ENCODE results near the gene SGK1. TPM values are rescaled to one million over a fixed set of nuclear protein-coding genes. Genes with fewer than 3 reads are reported as not detected.

The SGK1 gene
- polyA plus RNA-seq, 1 donor from 2014 or later: 10.3 TPM

DNA sequence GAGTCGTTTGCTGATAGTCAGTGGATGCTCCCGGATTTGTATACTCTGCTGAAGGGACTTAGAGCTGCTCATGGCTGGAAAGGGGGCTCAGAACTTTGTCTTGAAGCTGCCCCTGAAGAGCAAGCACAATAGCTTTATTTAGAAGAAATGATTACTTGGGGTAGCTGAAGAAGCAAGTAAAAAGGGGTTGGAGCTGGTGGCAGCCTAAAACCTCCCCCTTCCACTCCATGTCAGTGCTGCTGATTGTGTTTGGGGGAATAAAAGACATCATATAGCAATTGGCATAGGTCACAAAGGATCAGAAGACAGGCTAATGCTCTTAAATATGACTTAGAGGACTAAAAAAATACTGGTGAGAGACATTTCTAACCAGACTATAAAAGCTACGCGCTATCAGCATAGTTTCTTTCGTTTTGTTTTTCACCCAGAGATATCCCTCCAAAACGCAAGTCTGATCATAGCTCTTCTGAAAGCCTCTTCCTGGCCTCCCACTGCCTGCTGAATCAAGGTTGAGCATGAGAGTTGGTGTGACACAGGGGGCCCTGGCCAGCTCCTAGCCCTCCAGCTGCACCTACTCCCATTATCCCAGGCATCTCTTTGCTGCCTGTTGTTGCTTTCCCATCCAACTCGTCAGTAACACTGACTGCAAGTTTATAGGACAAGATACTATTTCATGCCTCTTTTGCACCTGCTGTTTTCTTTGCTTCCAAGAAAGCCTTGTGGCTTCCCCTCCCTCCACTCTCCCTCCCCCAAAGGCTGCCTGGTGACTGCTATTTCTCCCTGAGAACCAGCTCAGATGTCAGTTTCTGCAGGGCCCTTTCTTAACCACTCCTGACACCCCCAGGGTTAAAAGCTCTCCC, 33.9 kb upstream of the SGK1 start:
- Histone ChIP-seq H3K9me3 (ENCODE audit: low read length) (no peaks in the 10 kb centered on the region), H3K36me3 (ENCODE audit: insufficient read depth, low read length) (no peaks in the 10 kb centered on the region), H3K79me2 (replicated peaks; ENCODE audit: insufficient read depth, low read length) (no peaks in the 10 kb centered on the region), H3F3A (ENCODE audit: insufficient read depth, low read length, poor library complexity, severe bottlenecking) (no peaks in the 10 kb centered on the region), H3K9ac (ENCODE audit: low read length) (no peak overlapping the region), H3K4me3 (ENCODE audit: low read length) (no peak overlapping the region), H3K9me2 (ENCODE audit: insufficient read depth, low read length) (no peaks in the 10 kb centered on the region), H2AFZ (ENCODE audit: low read depth, low read length) (no peak overlapping the region), H3K4me2 (ENCODE audit: low read length) (no peak overlapping the region), H3K27ac (ENCODE audit: low read length) (no peak overlapping the region), H4K20me1 (ENCODE audit: insufficient read depth) (no peaks in the 10 kb centered on the region), H3K27me3 (ENCODE audit: insufficient read depth, low read depth, low read length) (no peaks in the 10 kb centered on the region)
- TF ChIP-seq TAF1 (IDR thresholded peaks at IDR 0.05; ENCODE audit: low read depth): no peak
- TF ChIP-seq SMC3 (conservative IDR thresholded peaks at IDR 0.05; ENCODE audit: poor library complexity): no peak
- TF ChIP-seq EZH2 (IDR thresholded peaks at IDR 0.05; ENCODE audit: borderline replicate concordance, insufficient read depth, low read length, poor library complexity, severe bottlenecking): no peak
- TF ChIP-seq, protein P1, sequence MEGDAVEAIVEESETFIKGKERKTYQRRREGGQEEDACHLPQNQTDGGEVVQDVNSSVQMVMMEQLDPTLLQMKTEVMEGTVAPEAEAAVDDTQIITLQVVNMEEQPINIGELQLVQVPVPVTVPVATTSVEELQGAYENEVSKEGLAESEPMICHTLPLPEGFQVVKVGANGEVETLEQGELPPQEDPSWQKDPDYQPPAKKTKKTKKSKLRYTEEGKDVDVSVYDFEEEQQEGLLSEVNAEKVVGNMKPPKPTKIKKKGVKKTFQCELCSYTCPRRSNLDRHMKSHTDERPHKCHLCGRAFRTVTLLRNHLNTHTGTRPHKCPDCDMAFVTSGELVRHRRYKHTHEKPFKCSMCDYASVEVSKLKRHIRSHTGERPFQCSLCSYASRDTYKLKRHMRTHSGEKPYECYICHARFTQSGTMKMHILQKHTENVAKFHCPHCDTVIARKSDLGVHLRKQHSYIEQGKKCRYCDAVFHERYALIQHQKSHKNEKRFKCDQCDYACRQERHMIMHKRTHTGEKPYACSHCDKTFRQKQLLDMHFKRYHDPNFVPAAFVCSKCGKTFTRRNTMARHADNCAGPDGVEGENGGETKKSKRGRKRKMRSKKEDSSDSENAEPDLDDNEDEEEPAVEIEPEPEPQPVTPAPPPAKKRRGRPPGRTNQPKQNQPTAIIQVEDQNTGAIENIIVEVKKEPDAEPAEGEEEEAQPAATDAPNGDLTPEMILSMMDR (IDR thresholded peaks at IDR 0.05; ENCODE audit: poor library complexity, severe bottlenecking): no peak
- TF ChIP-seq RAD21 (conservative IDR thresholded peaks at IDR 0.05): no peak

DNA sequence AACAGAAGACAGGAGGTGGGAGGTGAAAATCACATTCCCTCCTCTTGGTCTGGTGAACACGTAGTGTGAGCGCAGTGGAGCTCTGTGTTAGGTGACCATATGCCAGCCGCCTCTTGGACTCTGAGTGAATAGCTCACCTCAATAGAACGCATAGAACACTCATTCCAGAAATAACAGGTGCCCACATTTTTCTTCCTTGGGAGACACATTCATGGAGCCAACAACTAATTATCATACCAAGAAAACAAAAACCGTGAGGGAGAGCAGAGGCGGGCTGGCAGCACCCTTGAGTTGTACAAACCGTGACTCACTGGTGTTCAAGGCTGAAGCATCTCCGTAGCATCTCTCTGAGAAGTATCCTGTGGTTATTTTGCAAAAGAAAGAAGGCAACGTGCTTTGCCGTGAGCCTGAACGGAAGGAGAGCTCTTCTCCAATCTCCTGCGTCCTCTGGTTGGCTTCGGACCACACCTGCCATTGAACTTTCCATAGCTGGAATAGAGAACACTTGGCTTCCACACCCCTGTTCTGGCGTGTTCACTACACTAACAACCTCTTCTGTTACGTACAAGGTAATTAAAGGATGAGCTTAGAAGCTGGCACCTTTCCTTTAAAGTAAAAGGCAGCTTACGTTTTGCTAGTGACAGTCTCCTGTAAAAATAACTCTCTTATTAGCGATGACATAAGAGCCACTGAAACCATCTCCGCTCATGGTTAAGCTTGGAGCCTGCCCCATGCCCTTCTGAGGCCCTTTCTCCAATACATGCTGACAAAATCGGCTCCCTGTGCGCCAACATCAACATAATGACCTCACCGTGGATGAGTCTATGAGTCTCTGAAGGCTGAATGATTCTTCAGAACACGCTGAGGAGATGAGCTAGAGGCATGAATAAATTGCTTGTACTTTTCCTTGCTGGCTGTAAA, 30.2 kb upstream of the SGK1 start:
- Histone ChIP-seq H3K9ac (ENCODE audit: low read length) (no peak overlapping the region), H3K27ac (ENCODE audit: low read length) (no peak overlapping the region), H3K27me3 (ENCODE audit: insufficient read depth, low read depth, low read length) (no peaks in the 10 kb centered on the region), H3F3A (ENCODE audit: insufficient read depth, low read length, poor library complexity, severe bottlenecking) (no peaks in the 10 kb centered on the region), H3K9me2 (ENCODE audit: insufficient read depth, low read length) (no peaks in the 10 kb centered on the region), H3K36me3 (ENCODE audit: insufficient read depth, low read length) (no peaks in the 10 kb centered on the region), H4K20me1 (ENCODE audit: insufficient read depth) (no peaks in the 10 kb centered on the region), H3K4me2 (ENCODE audit: low read length) (no peak overlapping the region), H3K79me2 (replicated peaks; ENCODE audit: insufficient read depth, low read length) (no peaks in the 10 kb centered on the region), H3K4me3 (ENCODE audit: low read length) (no peak overlapping the region), H3K9me3 (ENCODE audit: low read length) (no peaks in the 10 kb centered on the region), H2AFZ (ENCODE audit: low read depth, low read length) (no peak overlapping the region)
- TF ChIP-seq SMC3 (conservative IDR thresholded peaks at IDR 0.05; ENCODE audit: poor library complexity): no peak

DNA sequence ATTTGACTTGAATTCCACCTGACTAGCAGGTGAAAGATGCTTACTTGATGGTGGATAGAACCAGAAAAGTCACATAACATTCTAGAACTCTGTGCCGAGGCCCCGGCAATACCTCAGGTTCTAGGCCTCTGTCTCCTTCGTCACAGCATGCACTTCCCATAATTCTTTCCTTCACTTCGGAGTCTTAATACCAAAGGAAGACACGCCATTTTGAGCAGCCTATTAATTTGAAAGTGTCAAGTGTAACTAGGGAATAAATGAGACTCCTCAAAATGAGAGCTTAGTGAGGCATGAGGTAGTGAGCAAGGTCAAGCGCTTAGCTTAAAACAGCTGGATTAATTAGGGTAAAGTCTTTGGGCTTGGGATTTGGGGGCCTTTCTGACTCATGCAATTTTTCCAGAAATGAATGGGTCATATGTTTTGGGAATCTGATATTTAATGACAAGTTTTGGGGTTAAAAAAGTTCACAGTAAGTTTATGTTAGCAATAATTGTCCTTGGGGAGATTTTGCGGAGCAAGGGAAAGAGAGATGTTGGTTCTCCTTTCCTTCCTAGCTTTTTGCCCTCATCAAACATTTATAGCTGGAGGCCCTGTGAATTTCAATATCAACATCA, 29.1 kb upstream of the SGK1 start:
- no peaks in the 10 kb centered on the region for H3K27me3 ChIP-seq (ENCODE audit: insufficient read depth, low read depth, low read length)
- no peaks in the 10 kb centered on the region for H4K20me1 ChIP-seq (ENCODE audit: insufficient read depth)
- no peak overlapping the region for H3K4me3 ChIP-seq (ENCODE audit: low read length)
- no peak overlapping the region for H3K4me2 ChIP-seq (ENCODE audit: low read length)
- no peaks in the 10 kb centered on the region for H3K9me2 ChIP-seq (ENCODE audit: insufficient read depth, low read length)
- H3K36me3 ChIP-seq (ENCODE audit: insufficient read depth, low read length): no peaks in the 10 kb centered on the region
- H3K9me3 ChIP-seq (ENCODE audit: low read length): no peaks in the 10 kb centered on the region
- no peak overlapping the region for H3K27ac ChIP-seq (ENCODE audit: low read length)
- no peaks in the 10 kb centered on the region for H3F3A ChIP-seq (ENCODE audit: insufficient read depth, low read length, poor library complexity, severe bottlenecking)
- no peak overlapping the region for H2AFZ ChIP-seq (ENCODE audit: low read depth, low read length)
- TF ChIP-seq, protein P1 (IDR thresholded peaks at IDR 0.05; ENCODE audit: poor library complexity, severe bottlenecking): no peak
- TF ChIP-seq, protein P2, sequence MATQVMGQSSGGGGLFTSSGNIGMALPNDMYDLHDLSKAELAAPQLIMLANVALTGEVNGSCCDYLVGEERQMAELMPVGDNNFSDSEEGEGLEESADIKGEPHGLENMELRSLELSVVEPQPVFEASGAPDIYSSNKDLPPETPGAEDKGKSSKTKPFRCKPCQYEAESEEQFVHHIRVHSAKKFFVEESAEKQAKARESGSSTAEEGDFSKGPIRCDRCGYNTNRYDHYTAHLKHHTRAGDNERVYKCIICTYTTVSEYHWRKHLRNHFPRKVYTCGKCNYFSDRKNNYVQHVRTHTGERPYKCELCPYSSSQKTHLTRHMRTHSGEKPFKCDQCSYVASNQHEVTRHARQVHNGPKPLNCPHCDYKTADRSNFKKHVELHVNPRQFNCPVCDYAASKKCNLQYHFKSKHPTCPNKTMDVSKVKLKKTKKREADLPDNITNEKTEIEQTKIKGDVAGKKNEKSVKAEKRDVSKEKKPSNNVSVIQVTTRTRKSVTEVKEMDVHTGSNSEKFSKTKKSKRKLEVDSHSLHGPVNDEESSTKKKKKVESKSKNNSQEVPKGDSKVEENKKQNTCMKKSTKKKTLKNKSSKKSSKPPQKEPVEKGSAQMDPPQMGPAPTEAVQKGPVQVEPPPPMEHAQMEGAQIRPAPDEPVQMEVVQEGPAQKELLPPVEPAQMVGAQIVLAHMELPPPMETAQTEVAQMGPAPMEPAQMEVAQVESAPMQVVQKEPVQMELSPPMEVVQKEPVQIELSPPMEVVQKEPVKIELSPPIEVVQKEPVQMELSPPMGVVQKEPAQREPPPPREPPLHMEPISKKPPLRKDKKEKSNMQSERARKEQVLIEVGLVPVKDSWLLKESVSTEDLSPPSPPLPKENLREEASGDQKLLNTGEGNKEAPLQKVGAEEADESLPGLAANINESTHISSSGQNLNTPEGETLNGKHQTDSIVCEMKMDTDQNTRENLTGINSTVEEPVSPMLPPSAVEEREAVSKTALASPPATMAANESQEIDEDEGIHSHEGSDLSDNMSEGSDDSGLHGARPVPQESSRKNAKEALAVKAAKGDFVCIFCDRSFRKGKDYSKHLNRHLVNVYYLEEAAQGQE (IDR thresholded peaks at IDR 0.05; ENCODE audit: borderline replicate concordance): no peak
- TF ChIP-seq RAD21 (conservative IDR thresholded peaks at IDR 0.05): no peak
- no peak for TF ChIP-seq POLR2AphosphoS5 (IDR thresholded peaks at IDR 0.05)
- TF ChIP-seq MXI1 (conservative IDR thresholded peaks at IDR 0.05; ENCODE audit: poor library complexity, severe bottlenecking): no peak
- no peak for TF ChIP-seq EZH2 (IDR thresholded peaks at IDR 0.05; ENCODE audit: borderline replicate concordance, insufficient read depth, low read length, poor library complexity, severe bottlenecking)
- no peak for TF ChIP-seq SMC3 (conservative IDR thresholded peaks at IDR 0.05; ENCODE audit: poor library complexity)
- no peak for TF ChIP-seq TAF1 (IDR thresholded peaks at IDR 0.05; ENCODE audit: low read depth)
- TF ChIP-seq EP300 (conservative IDR thresholded peaks at IDR 0.05; ENCODE audit: poor library complexity, severe bottlenecking): no peak
- no peak overlapping the region for H3K9ac ChIP-seq (ENCODE audit: low read length)
- H3K79me2 ChIP-seq (replicated peaks; ENCODE audit: insufficient read depth, low read length): no peaks in the 10 kb centered on the region
